Measurements from ENCODE around the gene PDP2.

GRCh38 chr16:66933776-66934137, 53.4 kb downstream of the PDP2 start:
- TF ChIP-seq CTCF (conservative IDR thresholded peaks at IDR 0.05; ENCODE audit: low read length) (no peak), EZH2phosphoT487 (IDR thresholded peaks at IDR 0.05; ENCODE audit: borderline replicate concordance, low read depth, low read length) (no peak)

Data from OCI-LY7 (cell line).